ENCODE results near the gene COA8.
A peak's percentile ranks its signal among the peaks of the same experiment; 100 is the strongest.

COA8 gene

GRCh38 chr14:103548463-103549351 is 14.1 kb upstream of the COA8 start:
- H3K27me3 ChIP-seq (ENCODE audit: control insufficient read depth in 1 of 2, insufficient read depth in 1 of 2, low read length in 2 of 2): no peaks in the 10 kb centered on the region
- peaks cover 0 to 9% of the 10 kb centered on the region in 2 experiments for H3K36me3 ChIP-seq (ENCODE audit: control insufficient read depth in 1 of 2, insufficient read depth in 2 of 2, low read depth in 1 of 2, low read length in 2 of 2)
- no peak overlapping the region for H3K14ac ChIP-seq (ENCODE audit: low read length in 2 of 2)
- H2BK12ac ChIP-seq (ENCODE audit: low read length in 2 of 2): no peak overlapping the region
- no peak for DNase-seq
- H3K9ac ChIP-seq (ENCODE audit: low read length): no peak overlapping the region
- peak overlapping the region; percentile 6 for H2AK5ac ChIP-seq (ENCODE audit: low read length, severe bottlenecking)
- no peak overlapping the region for H3K27ac ChIP-seq (ENCODE audit: low read length, poor library complexity, severe bottlenecking)
- WGBS: 87% methylated on average over 27 of the region's 27 CpGs
- no peak overlapping the region for H4K8ac ChIP-seq (ENCODE audit: low read length)
- H3K9me3 ChIP-seq (ENCODE audit: control insufficient read depth, low read length): no peaks in the 10 kb centered on the region
- no peak overlapping the region for H2AFZ ChIP-seq (ENCODE audit: low read depth, low read length)
- no peak overlapping the region for H3K23ac ChIP-seq (ENCODE audit: low read length in 2 of 2)
- no peak overlapping the region for H3K4me2 ChIP-seq (ENCODE audit: low read length, poor library complexity, severe bottlenecking)
- H3K4me1 ChIP-seq (ENCODE audit: control insufficient read depth, insufficient read depth, low read depth, low read length): peaks cover 45% of the 10 kb centered on the region
- H2BK15ac ChIP-seq (ENCODE audit: low read depth, poor library complexity, severe bottlenecking): no peak overlapping the region
- no peak overlapping the region for H2BK5ac ChIP-seq (ENCODE audit: low read depth, low read length, poor library complexity, severe bottlenecking)
- no peak overlapping the region for H2BK120ac ChIP-seq (ENCODE audit: low read depth, low read length)
- no peak overlapping the region for H3K4me3 ChIP-seq (ENCODE audit: insufficient read depth in 1 of 2, low read depth in 1 of 2, low read length in 2 of 2)
- peak overlapping the region; percentile 40 for H4K91ac ChIP-seq (ENCODE audit: low read length)
- no peak overlapping the region for H3K4ac ChIP-seq (ENCODE audit: low read depth in 1 of 2, low read length in 2 of 2)
- H3K18ac ChIP-seq (ENCODE audit: low read depth in 1 of 2, low read length in 2 of 2): no peak overlapping the region
- peaks cover 18% of the 10 kb centered on the region for H3K79me1 ChIP-seq (replicated peaks; ENCODE audit: low read length, poor library complexity, severe bottlenecking)

DNA sequence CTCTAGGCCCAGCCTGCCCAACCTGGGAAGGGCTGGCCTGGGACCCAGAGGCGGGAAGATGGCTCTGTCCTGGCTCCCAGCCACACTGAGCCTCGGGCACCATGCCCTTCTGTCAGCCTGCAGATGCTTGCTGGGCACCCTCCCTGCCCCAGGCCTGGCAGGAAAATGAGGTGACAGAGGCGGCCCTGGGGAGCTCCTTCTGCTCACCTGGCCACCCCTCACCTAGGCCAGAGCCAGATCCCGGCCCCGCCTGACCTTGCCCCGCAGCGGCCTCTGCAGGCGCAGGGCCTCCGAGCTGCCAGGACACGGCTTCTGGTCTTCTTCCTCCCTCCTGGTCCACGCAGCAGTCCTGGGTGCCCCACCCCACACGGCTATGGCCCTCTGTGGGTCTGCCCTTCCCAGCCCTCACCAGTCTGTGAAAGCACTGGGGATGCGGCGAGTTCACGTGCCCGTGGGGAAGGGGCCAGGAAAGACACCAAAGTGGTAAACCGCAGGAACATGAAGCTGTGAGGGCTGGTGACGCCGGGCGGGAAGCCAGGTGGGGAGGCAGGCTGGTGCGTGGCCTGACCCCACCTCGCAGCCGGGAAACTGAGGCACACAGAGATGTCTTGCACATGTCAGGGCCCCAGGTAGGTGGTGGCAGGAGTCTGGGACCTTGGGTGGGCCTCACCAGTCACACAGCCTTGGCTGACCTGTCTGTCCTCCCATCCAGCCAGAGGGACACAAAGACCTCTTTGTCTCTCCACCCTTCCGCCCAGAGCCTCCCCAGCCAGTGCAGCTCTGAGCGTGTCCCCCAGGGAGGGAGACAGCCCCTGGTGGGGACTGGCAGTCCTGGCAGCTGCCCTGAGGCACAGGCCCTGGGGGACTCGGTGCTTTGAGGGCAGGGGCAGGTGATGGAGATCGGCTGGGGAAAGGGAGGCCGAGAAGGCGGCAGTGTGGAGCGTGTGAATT is 13.1 kb upstream of the COA8 start:
- Histone ChIP-seq H2BK12ac (ENCODE audit: low read length in 2 of 2) (no peak overlapping the region), H3K9ac (ENCODE audit: low read length) (peak overlapping the region; percentile 75), H3K27me3 (ENCODE audit: control insufficient read depth in 1 of 2, insufficient read depth in 1 of 2, low read length in 2 of 2) (no peaks in the 10 kb centered on the region), H3K4ac (ENCODE audit: low read depth in 1 of 2, low read length in 2 of 2) (no peak overlapping the region), H2BK15ac (ENCODE audit: low read depth, poor library complexity, severe bottlenecking) (no peak overlapping the region), H3K27ac (ENCODE audit: low read length, poor library complexity, severe bottlenecking) (no peak overlapping the region), H3K14ac (ENCODE audit: low read length in 2 of 2) (no peak overlapping the region), H3K79me1 (replicated peaks; ENCODE audit: low read length, poor library complexity, severe bottlenecking) (peaks cover 26% of the 10 kb centered on the region), H3K4me2 (ENCODE audit: low read length, poor library complexity, severe bottlenecking) (no peak overlapping the region), H2BK120ac (ENCODE audit: low read depth, low read length) (no peak overlapping the region), H3K18ac (ENCODE audit: low read depth in 1 of 2, low read length in 2 of 2) (no peak overlapping the region), H4K8ac (ENCODE audit: low read length) (no peak overlapping the region), H3K9me3 (ENCODE audit: control insufficient read depth, low read length) (no peaks in the 10 kb centered on the region), H2AFZ (ENCODE audit: low read depth, low read length) (no peak overlapping the region), H3K4me1 (ENCODE audit: control insufficient read depth, insufficient read depth, low read depth, low read length) (peaks cover 43% of the 10 kb centered on the region), H4K91ac (ENCODE audit: low read length) (no peak overlapping the region), H3K36me3 (ENCODE audit: control insufficient read depth in 1 of 2, insufficient read depth in 2 of 2, low read depth in 1 of 2, low read length in 2 of 2) (peaks cover 0 to 10% of the 10 kb centered on the region in 2 experiments), H3K23ac (ENCODE audit: low read length in 2 of 2) (no peak overlapping the region), H3K4me3 (ENCODE audit: insufficient read depth in 1 of 2, low read depth in 1 of 2, low read length in 2 of 2) (no peak overlapping the region), H2BK5ac (ENCODE audit: low read depth, low read length, poor library complexity, severe bottlenecking) (peak overlapping the region; percentile 20), H2AK5ac (ENCODE audit: low read length, severe bottlenecking) (peak overlapping the region; percentile 96)
- 84% methylated on average over 25 of the region's 30 CpGs for WGBS
- DNase-seq: no peak

- 88% methylated on average over 21 of the region's 22 CpGs for WGBS
- Histone ChIP-seq H2AK5ac (ENCODE audit: low read length, severe bottlenecking) (peak overlapping the region; percentile 95), H3K9ac (ENCODE audit: low read length) (peak overlapping the region; percentile 75), H3K4me2 (ENCODE audit: low read length, poor library complexity, severe bottlenecking) (peak overlapping the region; percentile 25), H3K36me3 (ENCODE audit: control insufficient read depth in 1 of 2, insufficient read depth in 2 of 2, low read depth in 1 of 2, low read length in 2 of 2) (peaks cover 0 to 13% of the 10 kb centered on the region in 2 experiments), H3K4ac (ENCODE audit: low read depth in 1 of 2, low read length in 2 of 2) (no peak overlapping the region), H4K91ac (ENCODE audit: low read length) (no peak overlapping the region), H2AFZ (ENCODE audit: low read depth, low read length) (no peak overlapping the region), H3K9me3 (ENCODE audit: control insufficient read depth, low read length) (no peaks in the 10 kb centered on the region), H2BK120ac (ENCODE audit: low read depth, low read length) (no peak overlapping the region), H4K8ac (ENCODE audit: low read length) (no peak overlapping the region), H3K27me3 (ENCODE audit: control insufficient read depth in 1 of 2, insufficient read depth in 1 of 2, low read length in 2 of 2) (no peaks in the 10 kb centered on the region), H3K4me1 (ENCODE audit: control insufficient read depth, insufficient read depth, low read depth, low read length) (peaks cover 45% of the 10 kb centered on the region), H3K23ac (ENCODE audit: low read length in 2 of 2) (no peak overlapping the region), H3K14ac (ENCODE audit: low read length in 2 of 2) (no peak overlapping the region), H3K4me3 (ENCODE audit: insufficient read depth in 1 of 2, low read depth in 1 of 2, low read length in 2 of 2) (peak overlapping the region in 1 of 2 experiments; percentile 57), H2BK12ac (ENCODE audit: low read length in 2 of 2) (no peak overlapping the region), H3K79me1 (replicated peaks; ENCODE audit: low read length, poor library complexity, severe bottlenecking) (peaks cover 32% of the 10 kb centered on the region), H3K18ac (ENCODE audit: low read depth in 1 of 2, low read length in 2 of 2) (no peak overlapping the region), H2BK15ac (ENCODE audit: low read depth, poor library complexity, severe bottlenecking) (no peak overlapping the region), H2BK5ac (ENCODE audit: low read depth, low read length, poor library complexity, severe bottlenecking) (peak overlapping the region; percentile 66), H3K27ac (ENCODE audit: low read length, poor library complexity, severe bottlenecking) (peak overlapping the region; percentile 74)
- DNase-seq: no peak
These were observed 12.1 kb upstream of the COA8 start for GRCh38 chr14:103550451-103551337.

Data from mesenchymal stem cell (in vitro differentiated cells and primary cell).